Skeletal muscle satellite cell (primary cell): Measurements from ENCODE around the gene TNFRSF1A.
"Not testable (repeated sequence)": the region's sequence is repeated elsewhere in the genome, so short reads cannot be mapped to it uniquely, and the experiment has no call there.

Experiments
- H3K27me3 ChIP-seq: 2 replicates; pipeline ENCODE4 v1.7.0; 2013; ENCODE audit warnings: low read length; ENCODE audit not compliant: control insufficient read depth, insufficient read depth
- H3K36me3 ChIP-seq: 2 replicates; pipeline ENCODE4 v1.7.0; 2013; ENCODE audit warnings: mild to moderate bottlenecking, control low read depth, low read length; ENCODE audit not compliant: insufficient read depth
- H3K4me1 ChIP-seq: 2 replicates; pipeline ENCODE4 v1.7.0; 2013; ENCODE audit warnings: low read length; ENCODE audit not compliant: control insufficient read depth, insufficient read depth
- H3K4me2 ChIP-seq: 2 replicates; pipeline ENCODE4 v1.7.0; 2013; ENCODE audit warnings: mild to moderate bottlenecking, low read length
- H3K4me3 ChIP-seq: 2 replicates; pipeline ENCODE4 v1.7.0; 2013; ENCODE audit warnings: low read length
- H3K9ac ChIP-seq: 2 replicates; pipeline ENCODE4 v1.7.0; 2013; ENCODE audit warnings: mild to moderate bottlenecking, low read depth, low read length, moderate library complexity
- H3K9me3 ChIP-seq: replicated peaks from 2 replicates; pipeline ENCODE4 v1.7.0; 2013; ENCODE audit warnings: mild to moderate bottlenecking, control low read depth, low read length

The TNFRSF1A gene

DNA sequence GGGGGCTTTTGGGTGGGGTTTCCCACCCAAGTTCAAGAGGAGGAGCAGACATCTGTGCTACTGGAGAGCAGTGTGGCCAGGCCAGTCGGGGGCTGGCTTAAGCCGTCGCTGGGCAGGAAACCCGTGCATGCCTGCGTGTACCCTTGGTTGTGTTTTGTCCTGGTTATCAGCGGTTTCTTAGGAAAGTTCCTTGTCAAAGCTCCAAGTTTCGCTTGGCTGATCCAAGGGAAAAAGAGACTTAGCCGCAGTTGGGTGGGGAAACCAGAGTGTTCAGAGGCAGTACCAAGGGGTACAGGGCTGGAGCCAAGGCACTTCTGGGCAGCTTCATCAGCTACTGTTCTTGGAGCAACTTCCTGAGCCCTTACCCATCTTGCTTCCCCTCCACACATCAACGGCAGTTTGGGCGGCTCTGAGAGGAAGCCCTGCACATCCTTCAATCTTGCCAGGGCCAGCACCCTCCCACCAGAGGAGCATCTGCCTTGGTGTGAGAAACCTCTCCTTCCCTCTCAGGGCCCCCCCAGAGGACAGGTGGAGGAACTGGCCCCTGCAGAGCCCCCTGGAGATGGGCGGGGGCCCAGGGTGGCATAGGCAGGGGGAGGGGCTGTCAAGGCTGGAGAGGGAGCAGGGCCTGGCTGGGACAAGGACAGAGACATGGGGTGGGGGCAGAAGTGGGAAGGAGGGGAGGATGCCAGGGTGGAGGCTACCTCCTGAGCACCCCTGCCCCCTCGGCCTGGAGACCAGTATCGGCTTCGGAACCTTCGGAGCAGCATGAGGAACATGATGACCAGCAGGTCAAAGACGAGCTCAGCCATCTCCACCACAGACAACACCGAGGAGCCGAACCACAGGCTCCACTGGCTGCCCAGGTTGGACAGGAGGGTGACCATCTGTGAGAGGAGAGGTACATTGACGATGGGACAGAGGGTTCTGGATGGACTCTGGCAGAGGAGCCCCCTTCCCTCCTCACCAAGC is 5.8 kb upstream of the TNFRSF1A start:
- Histone ChIP-seq H3K4me2 (peak overlapping the region; percentile 1), H3K9me3 (no peaks in the 10 kb centered on the region), H3K27me3 (no peaks in the 10 kb centered on the region), H3K4me1 (peaks cover 33% of the 10 kb centered on the region), H3K4me3 (no peak overlapping the region), H3K9ac (no peak overlapping the region), H3K36me3 (no peaks in the 10 kb centered on the region)

DNA sequence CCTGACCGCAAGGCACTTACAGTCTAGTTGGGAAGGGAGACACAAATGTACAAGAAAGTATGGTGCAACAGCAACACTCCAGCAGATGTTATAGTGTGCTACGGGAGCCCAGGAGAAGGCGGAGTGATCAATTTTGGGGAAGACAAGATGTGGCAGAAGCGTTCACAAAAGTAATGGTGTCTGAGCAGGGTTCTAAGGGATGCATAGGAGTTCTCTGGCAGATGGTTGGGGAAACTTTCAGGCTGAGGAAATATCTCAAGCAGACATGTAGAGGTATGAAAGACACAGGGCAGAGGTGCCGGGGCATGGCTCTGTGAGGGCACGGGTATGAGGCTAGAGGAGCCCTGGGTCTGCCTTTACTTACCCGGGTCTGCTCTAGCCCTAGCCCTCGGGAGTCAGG is 5.1 kb upstream of the TNFRSF1A start:
- no peaks in the 10 kb centered on the region for H3K9me3 ChIP-seq
- no peak overlapping the region for H3K9ac ChIP-seq
- no peaks in the 10 kb centered on the region for H3K36me3 ChIP-seq
- H3K4me3 ChIP-seq, result no peak overlapping the region
- no peak overlapping the region for H3K4me2 ChIP-seq
- peaks cover 38% of the 10 kb centered on the region for H3K4me1 ChIP-seq
- no peaks in the 10 kb centered on the region for H3K27me3 ChIP-seq

DNA sequence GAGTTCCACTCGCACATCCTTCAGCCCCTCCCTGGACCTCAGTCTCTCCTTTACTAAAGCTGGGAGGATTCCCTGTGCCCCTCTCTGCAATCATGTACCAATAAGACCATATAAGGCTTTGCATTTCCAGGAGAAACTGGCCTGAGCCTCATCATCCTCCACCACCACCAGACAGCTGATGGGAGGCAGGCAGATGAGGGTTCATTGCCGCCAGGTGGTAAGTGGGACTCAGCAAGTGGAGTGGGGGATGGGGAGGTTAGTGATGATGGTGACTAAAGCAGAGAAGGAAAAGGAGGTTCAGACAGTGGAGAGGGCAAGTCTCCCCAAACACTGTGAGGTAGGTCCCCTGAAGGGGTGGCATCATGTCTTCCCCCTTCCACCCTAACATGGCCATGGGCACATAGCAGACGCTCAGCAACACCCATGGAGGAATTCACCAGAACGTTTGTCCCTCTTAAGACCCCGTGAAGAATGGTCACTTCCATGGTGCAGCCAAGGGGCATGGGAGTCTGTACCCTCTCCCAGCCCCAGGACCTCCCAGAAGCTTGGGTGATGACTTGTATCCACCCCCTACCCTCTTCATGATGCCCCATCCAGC is 4.5 kb upstream of the TNFRSF1A start:
- no peaks in the 10 kb centered on the region for H3K9me3 ChIP-seq
- no peak overlapping the region for H3K4me3 ChIP-seq
- no peak overlapping the region for H3K9ac ChIP-seq
- no peak overlapping the region for H3K4me2 ChIP-seq
- H3K36me3 ChIP-seq, result peaks cover 5% of the 10 kb centered on the region
- H3K4me1 ChIP-seq, result peaks cover 38% of the 10 kb centered on the region
- H3K27me3 ChIP-seq, result no peaks in the 10 kb centered on the region

DNA sequence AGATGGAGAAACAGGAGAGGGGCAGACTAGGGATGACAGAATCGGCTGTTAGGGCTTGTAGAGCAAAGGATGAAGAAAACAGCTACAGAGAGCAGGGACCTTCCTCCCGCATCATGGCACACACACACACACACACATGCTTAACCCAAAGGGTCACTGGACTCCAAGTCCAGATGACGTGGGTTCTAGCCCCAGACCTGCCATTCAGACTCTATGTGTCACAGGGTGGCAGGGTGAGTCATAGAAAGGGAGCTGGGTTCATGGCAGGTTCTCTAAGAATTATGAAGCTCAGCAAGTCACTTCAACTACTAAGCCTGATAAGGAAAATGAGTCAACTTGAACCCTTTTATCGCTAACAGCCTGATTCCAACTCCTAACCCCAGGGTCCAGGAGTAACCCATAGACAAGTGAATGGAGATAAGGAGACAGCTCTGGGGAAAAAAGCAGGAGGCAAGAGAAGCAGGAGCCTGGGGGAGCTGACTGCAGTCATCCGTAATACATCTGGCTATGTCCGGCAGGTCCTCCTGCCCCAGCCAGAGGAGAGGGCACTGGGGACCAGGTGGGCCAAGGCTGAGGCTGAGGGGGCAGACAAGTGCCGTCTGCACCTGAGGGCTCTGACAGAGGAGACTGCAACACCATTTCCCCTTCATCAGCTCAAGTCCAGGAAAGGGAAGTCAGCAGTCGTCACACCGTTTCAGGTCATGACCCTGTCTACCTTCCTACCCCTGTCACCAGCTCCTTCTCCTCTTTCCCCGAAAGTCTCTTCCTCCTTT is 3.6 kb upstream of the TNFRSF1A start:
- Histone ChIP-seq H3K9ac (no peak overlapping the region), H3K9me3 (no peaks in the 10 kb centered on the region), H3K4me1 (peaks cover 38% of the 10 kb centered on the region), H3K27me3 (no peaks in the 10 kb centered on the region), H3K4me3 (no peak overlapping the region), H3K36me3 (peaks cover 13% of the 10 kb centered on the region), H3K4me2 (peak overlapping the region; percentile 19)

DNA sequence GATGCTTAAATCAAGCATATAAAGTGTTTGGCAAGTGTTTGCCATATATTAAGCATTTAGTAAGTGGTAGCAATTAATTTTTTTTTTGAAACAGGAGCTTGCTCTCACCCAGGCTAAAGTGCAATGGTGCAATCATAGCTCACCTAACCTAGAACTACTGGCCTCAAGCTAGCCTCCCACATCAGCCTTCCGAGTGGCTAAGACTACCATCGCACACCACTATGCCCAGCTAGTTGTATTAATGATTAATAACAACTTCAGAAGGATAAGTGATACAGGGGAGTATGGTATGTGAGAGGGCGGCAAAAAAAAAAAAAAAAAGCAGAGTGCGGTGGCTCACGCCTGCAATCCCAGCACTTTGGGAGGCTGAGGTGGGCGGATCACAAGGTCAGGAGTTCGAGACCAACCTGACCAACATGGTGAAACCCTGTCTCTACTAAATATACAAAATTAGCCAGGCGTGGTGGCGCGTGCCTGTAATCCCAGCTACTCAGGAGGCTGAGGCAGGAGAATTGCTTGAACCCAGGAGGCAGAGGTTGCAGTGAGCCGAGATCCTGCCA is 2.3 kb upstream of the TNFRSF1A start:
- H3K36me3 ChIP-seq, result peaks cover 22% of the 10 kb centered on the region
- not testable (repeated sequence) for H3K27me3 ChIP-seq, H3K4me3 ChIP-seq, H3K9me3 ChIP-seq, H3K4me2 ChIP-seq, H3K9ac ChIP-seq
- H3K4me1 ChIP-seq, result peaks cover 42% of the 10 kb centered on the region

DNA sequence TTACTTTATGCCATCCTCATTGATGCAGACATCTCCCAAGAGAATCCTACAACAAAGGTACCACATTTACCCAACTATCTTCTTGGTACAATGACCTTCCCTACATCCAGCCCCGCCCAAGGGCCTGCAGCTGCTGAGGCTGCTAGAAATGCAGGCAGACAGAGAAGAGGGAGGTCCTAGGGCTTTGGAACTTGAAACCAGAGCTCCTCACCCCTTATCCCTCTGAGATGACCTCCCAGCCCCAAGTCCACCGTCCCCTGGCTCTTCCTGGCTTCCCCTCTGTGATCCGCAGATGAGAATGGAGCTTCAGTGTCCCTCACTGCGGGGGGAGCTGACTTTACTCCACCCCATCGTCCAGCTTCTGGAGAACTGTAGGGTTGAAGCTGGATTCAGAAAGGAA is 1.6 kb upstream of the TNFRSF1A start:
- H3K4me3 ChIP-seq, result no peak overlapping the region
- H3K4me1 ChIP-seq, result peaks cover 49% of the 10 kb centered on the region
- no peak overlapping the region for H3K9ac ChIP-seq
- no peaks in the 10 kb centered on the region for H3K27me3 ChIP-seq
- H3K9me3 ChIP-seq, result no peaks in the 10 kb centered on the region
- peak overlapping the region; percentile 3 for H3K4me2 ChIP-seq
- peaks cover 28% of the 10 kb centered on the region for H3K36me3 ChIP-seq

DNA sequence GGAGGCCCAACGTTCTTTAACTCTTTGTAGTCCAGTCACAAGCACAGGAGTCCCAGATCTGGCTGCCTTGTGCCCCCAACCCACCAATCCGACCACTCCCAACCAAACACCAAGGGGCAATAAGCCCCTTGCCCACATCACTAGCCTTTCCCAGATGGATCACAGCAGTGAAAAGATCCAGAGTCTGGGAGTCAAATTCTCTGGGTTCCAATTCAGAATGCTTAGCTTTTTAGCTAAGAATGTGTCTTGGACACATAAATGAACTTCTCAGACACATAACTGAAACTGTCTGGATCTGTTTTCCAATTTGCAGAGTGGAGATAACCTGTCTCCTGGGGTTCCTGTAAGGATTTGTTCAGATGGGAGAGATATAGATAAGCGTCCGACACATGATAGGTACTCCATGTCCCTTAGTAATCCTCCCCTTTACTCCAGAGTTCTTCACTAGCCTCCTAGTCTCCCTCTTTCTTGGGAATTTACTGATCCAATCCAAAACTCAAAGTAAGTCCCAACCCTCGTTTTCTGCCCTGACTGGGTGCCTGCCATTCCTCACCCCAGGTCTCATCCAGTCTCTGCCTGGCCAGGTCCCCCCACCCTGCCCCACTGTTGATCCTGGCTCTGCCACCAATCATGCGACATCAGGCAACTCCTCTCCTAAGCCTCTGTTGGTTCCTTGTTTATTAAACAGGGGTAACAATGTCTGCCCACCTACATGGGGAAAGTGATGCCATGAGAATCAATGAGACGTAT is 439 bp upstream of the TNFRSF1A start:
- peaks cover 56% of the 10 kb centered on the region for H3K4me1 ChIP-seq
- H3K9me3 ChIP-seq, result no peaks in the 10 kb centered on the region
- H3K27me3 ChIP-seq, result no peaks in the 10 kb centered on the region
- peak overlapping the region; percentile 90 for H3K4me3 ChIP-seq
- H3K36me3 ChIP-seq, result peaks cover 40% of the 10 kb centered on the region
- peak overlapping the region; percentile 92 for H3K4me2 ChIP-seq
- H3K9ac ChIP-seq, result peak overlapping the region; percentile 97

DNA sequence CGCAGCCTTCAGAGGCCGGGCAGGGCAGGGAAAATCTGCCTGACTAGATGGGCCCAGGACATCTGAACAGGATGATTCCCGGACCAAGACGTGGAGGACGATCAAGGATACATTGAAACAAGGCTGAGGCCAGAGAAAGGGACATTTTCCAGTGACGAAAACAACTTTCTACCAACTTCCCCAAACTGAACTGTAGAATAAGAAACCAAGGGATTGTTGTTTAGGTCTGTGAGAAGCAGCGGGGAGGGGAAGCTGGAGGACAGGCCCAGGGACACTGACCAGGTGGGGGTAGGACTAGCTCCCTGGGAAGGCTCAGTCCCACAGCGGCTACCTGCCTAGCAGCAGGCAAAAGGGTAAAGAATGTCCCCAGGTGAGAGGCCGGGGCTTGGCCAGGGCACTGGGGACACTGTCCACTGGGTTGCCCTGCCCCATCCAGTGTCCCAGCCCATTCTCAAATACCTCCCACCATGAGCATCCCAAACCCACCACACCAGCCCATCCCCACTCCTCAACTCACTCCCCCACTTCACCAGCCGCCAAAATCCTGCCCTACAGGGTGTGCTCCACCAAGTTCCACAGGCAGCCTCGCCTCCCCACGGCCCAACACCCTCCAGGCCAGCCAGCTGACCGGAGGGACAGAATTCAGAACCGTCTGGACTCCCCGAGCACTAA is 995 bp downstream of the TNFRSF1A start:
- Histone ChIP-seq H3K4me3 (peak overlapping the region; percentile 90), H3K4me1 (peaks cover 64% of the 10 kb centered on the region)

DNA sequence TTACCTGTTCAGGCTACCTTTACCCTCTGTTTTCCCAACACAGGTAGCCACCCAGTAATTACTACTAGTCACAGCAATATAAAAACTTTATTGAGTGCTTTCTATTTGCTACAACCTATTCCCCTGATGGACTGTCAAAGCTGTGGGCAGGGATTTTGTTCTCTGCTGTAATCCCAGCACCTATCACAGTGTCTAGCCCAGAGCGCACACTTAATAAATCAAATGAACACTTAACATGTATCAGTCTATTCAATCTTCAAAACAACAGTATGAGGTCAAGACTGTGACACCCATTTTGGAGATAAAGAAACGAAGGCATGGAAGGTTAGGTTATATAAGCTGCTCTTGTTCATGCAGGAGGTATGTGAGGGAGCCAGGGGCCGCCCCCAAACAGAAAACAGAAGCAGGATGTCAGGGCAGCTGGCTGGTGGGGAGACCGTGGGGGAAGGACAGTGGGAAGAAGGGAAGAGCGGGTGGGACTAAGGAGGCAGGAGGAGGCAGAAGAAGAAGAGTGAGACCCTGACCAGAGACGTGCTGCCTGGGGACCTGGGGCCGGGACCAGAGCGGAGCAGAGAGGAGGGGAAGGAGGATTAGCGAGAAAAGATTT is 1.7 kb downstream of the TNFRSF1A start:
- H3K36me3 ChIP-seq, result peaks cover 43% of the 10 kb centered on the region
- peak overlapping the region; percentile 90 for H3K4me3 ChIP-seq
- H3K4me1 ChIP-seq, result peaks cover 64% of the 10 kb centered on the region
- no peaks in the 10 kb centered on the region for H3K27me3 ChIP-seq
- peak overlapping the region; percentile 97 for H3K9ac ChIP-seq
- H3K9me3 ChIP-seq, result no peaks in the 10 kb centered on the region
- H3K4me2 ChIP-seq, result peak overlapping the region; percentile 92

More for the DNA sequence above, 995 bp downstream of the TNFRSF1A start:
- H3K9me3 ChIP-seq, result no peaks in the 10 kb centered on the region
- peak overlapping the region; percentile 97 for H3K9ac ChIP-seq
- peak overlapping the region; percentile 92 for H3K4me2 ChIP-seq
- H3K27me3 ChIP-seq, result no peaks in the 10 kb centered on the region
- H3K36me3 ChIP-seq, result peaks cover 41% of the 10 kb centered on the region

DNA sequence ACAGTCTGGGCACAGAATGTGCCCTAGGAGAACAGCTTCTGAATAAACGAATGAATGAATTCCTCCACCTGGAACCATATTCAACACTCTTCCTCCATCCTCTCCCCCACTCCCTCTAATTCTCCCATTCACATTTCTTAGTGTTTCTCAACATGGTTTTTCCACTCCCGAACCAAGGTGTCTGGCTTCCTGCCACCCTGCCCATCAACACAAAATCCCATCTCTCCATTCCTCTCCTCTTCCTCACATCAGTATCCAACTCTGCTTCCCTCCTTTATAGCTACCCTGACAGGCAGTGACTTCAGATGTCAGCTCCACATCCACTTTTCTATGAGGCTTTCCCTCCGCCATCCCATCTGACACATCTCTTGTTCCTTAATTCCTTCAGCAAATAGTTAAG is 2.9 kb downstream of the TNFRSF1A start:
- H3K4me1 ChIP-seq, result peaks cover 73% of the 10 kb centered on the region
- peak overlapping the region; percentile 92 for H3K4me2 ChIP-seq
- H3K27me3 ChIP-seq, result no peaks in the 10 kb centered on the region
- peaks cover 55% of the 10 kb centered on the region for H3K36me3 ChIP-seq
- H3K4me3 ChIP-seq, result peak overlapping the region; percentile 90
- H3K9me3 ChIP-seq, result no peaks in the 10 kb centered on the region
- peak overlapping the region; percentile 97 for H3K9ac ChIP-seq
